Activated gamma-delta T cell (primary cell): Measurements from ENCODE around the gene SLC4A1AP.

Experiments
- DNase-seq: peaks from one replicate; lab custom pipeline; 2025; lab: John Stamatoyannopoulos, UW

SLC4A1AP gene

GRCh38 chr2:27720004-27720551, 56.4 kb downstream of the SLC4A1AP start:
- DNase-seq, result no peak

- DNase-seq, result no peak
Observed at GRCh38 chr2:27721335-27721734, 57.6 kb downstream of the SLC4A1AP start.

GRCh38 chr2:27721884-27722485, 58.3 kb downstream of the SLC4A1AP start:
- no peak for DNase-seq

- no peak for DNase-seq
Observed at GRCh38 chr2:27723372-27724144, 59.9 kb downstream of the SLC4A1AP start.

- DNase-seq, result no peak
Observed at GRCh38 chr2:27724191-27724590, 60.5 kb downstream of the SLC4A1AP start.

GRCh38 chr2:27724905-27725701, 61.4 kb downstream of the SLC4A1AP start:
- no peak for DNase-seq

- no peak for DNase-seq
Observed at GRCh38 chr2:27727257-27727656, 63.6 kb downstream of the SLC4A1AP start.

- no peak for DNase-seq
Observed at GRCh38 chr2:27728081-27728858, 64.6 kb downstream of the SLC4A1AP start.

- DNase-seq, result no peak
Observed at GRCh38 chr2:27729198-27729597, 65.5 kb downstream of the SLC4A1AP start.

GRCh38 chr2:27729614-27730013, 65.9 kb downstream of the SLC4A1AP start:
- no peak for DNase-seq

GRCh38 chr2:27730261-27730662, 66.6 kb downstream of the SLC4A1AP start:
- no peak for DNase-seq

GRCh38 chr2:27730980-27731691, 67.4 kb downstream of the SLC4A1AP start:
- DNase-seq, result no peak

- no peak for DNase-seq
Observed at GRCh38 chr2:27734305-27734704, 70.6 kb downstream of the SLC4A1AP start.

- peak; percentile 20 for DNase-seq
Observed at GRCh38 chr2:27735263-27735904, 71.7 kb downstream of the SLC4A1AP start.

- DNase-seq, result no peak
Observed at GRCh38 chr2:27736031-27736889, 72.6 kb downstream of the SLC4A1AP start.

- no peak for DNase-seq
Observed at GRCh38 chr2:27736890-27737204, 73.2 kb downstream of the SLC4A1AP start.

- no peak for DNase-seq
Observed at GRCh38 chr2:27737676-27738348, 74.1 kb downstream of the SLC4A1AP start.

- no peak for DNase-seq
Observed at GRCh38 chr2:27738349-27739057, 74.8 kb downstream of the SLC4A1AP start.

GRCh38 chr2:27739058-27739373, 75.3 kb downstream of the SLC4A1AP start:
- no peak for DNase-seq
